Calu3 (cell line): ENCODE data around the gene NQO1. TPM values are rescaled to one million over a fixed set of nuclear protein-coding genes. Genes with fewer than 3 reads are reported as not detected.
A peak's percentile ranks its signal among the peaks of the same experiment; 100 is the strongest.

ENCODE experiments used
- BruUV-seq: library from RNA; stranded (reverse); fragments of 400-500 nt; replicated peaks from 2 replicates; lab custom pipeline; 2021; lab: Mats Ljungman, UMichigan
- CTCF ChIA-PET: fragments of 300-600 bp; sonication (Branson Sonifier 250); formaldehyde crosslinking; loops from one replicate; lab custom pipeline; 2022; ENCODE audit warnings: antibody characterized with exemption; lab: Charles Lee
- DNase-seq: peaks from one replicate; pipeline ENCODE4 v3.0.0; 2022
- H3K27ac Mint-ChIP-seq: one replicate; pipeline ENCODE4 v1.8.0; 2022; ENCODE audit warnings: mixed read lengths; ENCODE audit not compliant: unreplicated experiment
- H3K27me3 Mint-ChIP-seq: one replicate; pipeline ENCODE4 v1.8.0; 2022; ENCODE audit warnings: mixed read lengths; ENCODE audit not compliant: unreplicated experiment
- H3K36me3 Mint-ChIP-seq: one replicate; pipeline ENCODE4 v1.8.0; 2022; ENCODE audit warnings: mild to moderate bottlenecking, moderate library complexity, mixed read lengths; ENCODE audit not compliant: insufficient read depth, unreplicated experiment
- H3K4me1 Mint-ChIP-seq: one replicate; pipeline ENCODE4 v1.8.0; 2022; ENCODE audit warnings: mild to moderate bottlenecking, low read depth, mixed read lengths; ENCODE audit not compliant: unreplicated experiment
- H3K4me3 Mint-ChIP-seq: one replicate; pipeline ENCODE4 v1.8.0; 2022; ENCODE audit warnings: mild to moderate bottlenecking, low read depth, moderate library complexity, mixed read lengths; ENCODE audit not compliant: unreplicated experiment
- H3K9me3 Mint-ChIP-seq: one replicate; pipeline ENCODE4 v1.8.0; 2022; ENCODE audit warnings: low read depth, mixed read lengths; ENCODE audit not compliant: unreplicated experiment
- CTCF ChIP-seq: fragments of 200-600 bp; IDR thresholded peaks from one replicate; pipeline ENCODE4 v1.8.0; 2022; ENCODE audit warnings: antibody characterized with exemption; ENCODE audit not compliant: unreplicated experiment
- intact Hi-C: fragments of 100-400 bp; cut with micrococcal nuclease; formaldehyde crosslinking; loops from one replicate; pipeline ENCODE4 v1.10.0; 2022; ENCODE audit not compliant: unreplicated experiment
- total RNA-seq: library from RNA; stranded (reverse); gene quantifications from 2 replicates; pipeline ENCODE4 v1.2.3, GENCODE V29; 2022

Gene NQO1
- total RNA-seq, 1 experiment from 2014 or later, result 365 TPM

GRCh38 chr16:69745959-69746358, 19.6 kb upstream of the NQO1 start:
- Mint-ChIP-seq H3K9me3 (no peaks in the 10 kb centered on the region), H3K4me1 (peaks cover 26% of the 10 kb centered on the region), H3K36me3 (peaks cover 85% of the 10 kb centered on the region), H3K27ac (no peak overlapping the region), H3K4me3 (no peak overlapping the region), H3K27me3 (no peaks in the 10 kb centered on the region)
- BruUV-seq, result no TSS peak
- intact Hi-C loops, result no loop called here
- TF ChIP-seq CTCF, result no peak
- no peak for DNase-seq
- CTCF ChIA-PET, result interaction anchor here (1.4 to 1.7 kb wide), 2 partner anchors 9 to 22 kb away, joined by 4 to 7 read pairs; partner anchors contain the start of gene NOB1

GRCh38 chr16:69745232-69745612, 18.9 kb upstream of the NQO1 start:
- intact Hi-C loops, result no loop called here
- H3K27ac Mint-ChIP-seq, result peak overlapping the region; percentile 18
- H3K4me3 Mint-ChIP-seq, result no peak overlapping the region
- no peak for DNase-seq
- peaks cover 84% of the 10 kb centered on the region for H3K36me3 Mint-ChIP-seq
- CTCF ChIA-PET, result interaction anchor here (1.4 to 1.7 kb wide), 2 partner anchors 9 to 21 kb away, joined by 4 to 7 read pairs; partner anchors contain the start of gene NOB1
- TF ChIP-seq CTCF, result no peak
- H3K4me1 Mint-ChIP-seq, result peaks cover 26% of the 10 kb centered on the region
- no TSS peak for BruUV-seq
- H3K9me3 Mint-ChIP-seq, result no peaks in the 10 kb centered on the region
- no peaks in the 10 kb centered on the region for H3K27me3 Mint-ChIP-seq

DNA sequence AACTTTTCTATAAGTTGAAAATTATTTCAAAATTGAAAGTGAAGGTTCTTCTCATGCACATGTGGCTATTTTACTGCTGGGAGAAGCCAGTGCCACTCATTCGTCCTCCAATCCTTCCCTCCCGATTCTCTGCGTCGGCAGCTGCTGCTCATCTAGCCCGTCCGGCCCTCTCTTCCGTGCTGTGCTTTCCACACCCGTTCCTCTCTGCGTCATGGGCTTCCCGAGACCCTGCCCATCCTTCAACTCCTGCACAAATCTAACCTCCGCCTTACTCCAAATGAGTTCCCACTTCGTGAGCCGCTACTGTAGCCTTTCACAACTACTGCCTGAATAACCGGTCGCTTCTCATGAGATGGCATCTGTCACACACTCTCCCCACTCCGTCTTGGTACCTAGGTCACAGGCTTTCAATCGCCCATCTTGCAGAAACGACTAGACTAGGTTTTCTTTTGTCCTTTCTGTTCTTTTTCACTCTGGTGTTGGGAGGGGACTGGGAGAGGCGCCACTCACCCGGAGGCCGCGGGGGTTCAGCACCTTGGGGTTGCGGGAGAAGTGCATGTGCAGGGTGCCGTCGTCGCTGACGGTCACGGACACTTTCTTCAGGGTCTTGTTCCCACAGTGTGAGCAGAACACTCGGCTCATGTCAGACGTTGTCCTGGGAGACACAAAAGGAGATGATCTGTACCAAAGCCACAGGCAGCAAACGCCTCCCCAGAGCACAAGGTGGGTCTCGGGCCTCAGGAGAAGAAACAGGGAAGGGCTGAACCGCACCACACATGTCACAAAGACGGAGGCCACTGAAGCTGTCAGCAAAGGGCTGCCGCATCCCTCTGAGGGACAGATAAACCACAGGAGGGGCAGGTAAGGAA, 18.2 kb upstream of the NQO1 start:
- H3K9me3 Mint-ChIP-seq, result no peaks in the 10 kb centered on the region
- peak overlapping the region; percentile 18 for H3K27ac Mint-ChIP-seq
- TF ChIP-seq CTCF, result no peak
- no peaks in the 10 kb centered on the region for H3K27me3 Mint-ChIP-seq
- H3K36me3 Mint-ChIP-seq, result peaks cover 86% of the 10 kb centered on the region
- no peak for DNase-seq
- CTCF ChIA-PET, result interaction anchor here (1.7 kb wide), 1 partner anchor 10 kb away, joined by 7 read pairs; the partner anchor contains the start of gene NOB1
- no TSS peak for BruUV-seq
- peaks cover 26% of the 10 kb centered on the region for H3K4me1 Mint-ChIP-seq
- H3K4me3 Mint-ChIP-seq, result no peak overlapping the region
- intact Hi-C loops, result no loop called here

- Mint-ChIP-seq H3K9me3 (no peaks in the 10 kb centered on the region), H3K36me3 (peaks cover 66% of the 10 kb centered on the region), H3K4me3 (no peak overlapping the region), H3K27me3 (no peaks in the 10 kb centered on the region), H3K4me1 (peaks cover 26% of the 10 kb centered on the region), H3K27ac (peak overlapping the region; percentile 50)
- peak; percentile 85 for DNase-seq
- CTCF ChIA-PET, result interaction anchor here (0.6 to 1.2 kb wide), 2 partner anchors 12 to 332 kb away, joined by 4 to 7 read pairs; partner anchors contain the start of gene NOB1
- TSS peak; percentile 34 for BruUV-seq
- TF ChIP-seq CTCF, result no peak
- intact Hi-C loops, result no loop called here
Measured at GRCh38 chr16:69741951-69742904, 15.9 kb upstream of the NQO1 start.
